Gastrocnemius medialis (tissue), 4 donors: Measurements from ENCODE around the gene LDHAL6B.

ENCODE experiments used
- CTCF ChIP-seq, 5 experiments: fragments of 450-650 bp in 3 of 5; fragments of 200-600 bp in 2 of 5; sonication (generic) in 2 of 5; IDR thresholded peaks in 4 of 5; conservative IDR thresholded peaks in 1 of 5; 1 replicate in 4 of 5; 2 replicates in 1 of 5; pipeline ENCODE4 v1.5.1; 2016 to 2019; ENCODE audit warnings: antibody characterized with exemption in 5 of 5, mild to moderate bottlenecking in 3 of 5, moderate library complexity in 3 of 5
- POLR2A ChIP-seq, 2 donors: fragments of 450-650 bp; IDR thresholded peaks; one replicate each; pipeline ENCODE4 v1.6.1; 2017; ENCODE audit warnings: antibody characterized with exemption in 2 of 2, mild to moderate bottlenecking in 2 of 2, moderate library complexity in 2 of 2

- TF ChIP-seq CTCF (IDR thresholded peaks at IDR 0.05 in 4 of 5, conservative IDR thresholded peaks at IDR 0.05 in 1 of 5) (no peak), POLR2A (IDR thresholded peaks at IDR 0.05) (no peak)
Measured at GRCh38 chr15:59191855-59192237, 14.8 kb upstream of the LDHAL6B start.
